Measurements from ENCODE around the gene S100A14. TPM values are rescaled to one million over a fixed set of nuclear protein-coding genes. Genes with fewer than 3 reads are reported as not detected.

S100A14 gene
- total and polyA plus RNA-seq, 2 of the 13 experiments (the other 11 are each of a cell fraction or from before 2014, with no cell fraction given) = 1.4 to 7.7 TPM

GRCh38 chr1:153646672-153647345, 30.7 kb upstream of the S100A14 start:
- Histone ChIP-seq H3K4me1 (ENCODE audit: insufficient read depth, low read length) (peaks cover 15% of the 10 kb centered on the region), H3K27ac (ENCODE audit: extremely low read length, insufficient read depth, low read length) (no peak overlapping the region), H3K36me3 (replicated peaks in 1 of 2; ENCODE audit: control insufficient read depth in 1 of 2, insufficient read depth in 2 of 2, low read length in 2 of 2) (peaks cover 15 to 42% of the 10 kb centered on the region in 2 experiments), H3K4me2 (ENCODE audit: low read depth, low read length) (no peak overlapping the region), H3K79me2 (ENCODE audit: insufficient read depth, low read length) (peaks cover 2% of the 10 kb centered on the region), H3K9ac (ENCODE audit: insufficient read depth, low read depth, low read length) (no peak overlapping the region), H3K4me3 (replicated peaks in 1 of 3; ENCODE audit: insufficient read depth in 1 of 3, low read depth in 2 of 3, low read length in 3 of 3) (no peak overlapping the region), H2AFZ (ENCODE audit: low read length) (no peak overlapping the region), H3K9me3 (ENCODE audit: low read length) (no peaks in the 10 kb centered on the region), H3K27me3 (ENCODE audit: control insufficient read depth in 1 of 2, insufficient read depth in 2 of 2, low read length in 2 of 2) (no peaks in the 10 kb centered on the region), H4K20me1 (ENCODE audit: insufficient read depth, low read length) (no peaks in the 10 kb centered on the region; the same call in 1 of the 2 replicates)
- TF ChIP-seq FOXO1 (CRISPR knock-in tag; IDR thresholded peaks at IDR 0.05) (no peak), EED (CRISPR knock-in tag; IDR thresholded peaks at IDR 0.05) (no peak), ZMYM3 (CRISPR knock-in tag; IDR thresholded peaks at IDR 0.05) (no peak), AKAP8 (CRISPR knock-in tag; IDR thresholded peaks at IDR 0.05) (0 out of 2 replicates have a peak, but pooled peaks have one; percentile 46), ZNF264 (CRISPR knock-in tag; IDR thresholded peaks at IDR 0.05) (no peak), POLR2AphosphoS2 (IDR thresholded peaks at IDR 0.05; ENCODE audit: low read depth, low read length) (peak; percentile 43; the same call in 1 of the 2 replicates)
- TF ChIP-seq, protein P1, sequence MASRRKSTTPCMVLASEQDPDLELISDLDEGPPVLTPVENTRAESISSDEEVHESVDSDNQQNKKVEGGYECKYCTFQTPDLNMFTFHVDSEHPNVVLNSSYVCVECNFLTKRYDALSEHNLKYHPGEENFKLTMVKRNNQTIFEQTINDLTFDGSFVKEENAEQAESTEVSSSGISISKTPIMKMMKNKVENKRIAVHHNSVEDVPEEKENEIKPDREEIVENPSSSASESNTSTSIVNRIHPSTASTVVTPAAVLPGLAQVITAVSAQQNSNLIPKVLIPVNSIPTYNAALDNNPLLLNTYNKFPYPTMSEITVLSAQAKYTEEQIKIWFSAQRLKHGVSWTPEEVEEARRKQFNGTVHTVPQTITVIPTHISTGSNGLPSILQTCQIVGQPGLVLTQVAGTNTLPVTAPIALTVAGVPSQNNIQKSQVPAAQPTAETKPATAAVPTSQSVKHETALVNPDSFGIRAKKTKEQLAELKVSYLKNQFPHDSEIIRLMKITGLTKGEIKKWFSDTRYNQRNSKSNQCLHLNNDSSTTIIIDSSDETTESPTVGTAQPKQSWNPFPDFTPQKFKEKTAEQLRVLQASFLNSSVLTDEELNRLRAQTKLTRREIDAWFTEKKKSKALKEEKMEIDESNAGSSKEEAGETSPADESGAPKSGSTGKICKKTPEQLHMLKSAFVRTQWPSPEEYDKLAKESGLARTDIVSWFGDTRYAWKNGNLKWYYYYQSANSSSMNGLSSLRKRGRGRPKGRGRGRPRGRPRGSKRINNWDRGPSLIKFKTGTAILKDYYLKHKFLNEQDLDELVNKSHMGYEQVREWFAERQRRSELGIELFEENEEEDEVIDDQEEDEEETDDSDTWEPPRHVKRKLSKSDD (CRISPR knock-in tag; IDR thresholded peaks at IDR 0.05; ENCODE audit: low read depth) = 0 out of 2 replicates have a peak, but pooled peaks have one; percentile 23
- TF ChIP-seq, protein P2, sequence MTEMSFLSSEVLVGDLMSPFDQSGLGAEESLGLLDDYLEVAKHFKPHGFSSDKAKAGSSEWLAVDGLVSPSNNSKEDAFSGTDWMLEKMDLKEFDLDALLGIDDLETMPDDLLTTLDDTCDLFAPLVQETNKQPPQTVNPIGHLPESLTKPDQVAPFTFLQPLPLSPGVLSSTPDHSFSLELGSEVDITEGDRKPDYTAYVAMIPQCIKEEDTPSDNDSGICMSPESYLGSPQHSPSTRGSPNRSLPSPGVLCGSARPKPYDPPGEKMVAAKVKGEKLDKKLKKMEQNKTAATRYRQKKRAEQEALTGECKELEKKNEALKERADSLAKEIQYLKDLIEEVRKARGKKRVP (CRISPR knock-in tag; IDR thresholded peaks at IDR 0.05) = no peak
- ATAC-seq = peak; percentile 5; the same call in 2 of the 3 replicates
- ChIA-PET CTCF (ENCODE audit: low intra/inter-chr PET ratio, low total read pairs) (no interaction called here), POLR2A (interaction anchor here (1.3 to 4.6 kb wide), 5 partner anchors 12 to 75 kb away, joined by 6 to 36 read pairs (median 11); partner anchors contain the start of genes CHTOP, S100A1, S100A13 and SNAPIN)
- DNase-seq (ENCODE audit: low spot score) = no peak
- intact Hi-C loops (cut with micrococcal nuclease; ENCODE audit: unreplicated experiment) (no loop called here), in situ Hi-C loops (cut with HindIII; ENCODE audit: extremely low pct_ligation_motif_present, low pct_unique_long_range_greater_than_20kb) (no loop called here)
- no peak for FAIRE-seq
- WGBS (ENCODE audit: low lambda C conversion rate) = 100% methylated on average over 5 of the region's 5 CpGs
- TSS peak; percentile 2 for BruUV-seq (replicated peaks)

Data from HepG2 (cell line).